DOHH2 (cell line): ENCODE results near the gene TTC32.

Experiments
- H3F3A ChIP-seq: fragments of 200-600 bp; sonication (generic), shearing (Covaris generic); 2 replicates; pipeline ENCODE4 v1.6.0; 2016; ENCODE audit warnings: antibody characterized with exemption, mild to moderate bottlenecking; ENCODE audit not compliant: control insufficient read depth, insufficient read depth
- H3K27ac ChIP-seq: fragments of 200-600 bp; sonication (generic); 2 replicates; pipeline ENCODE4 v1.5.1; 2014; ENCODE audit warnings: low read depth, mild to moderate bottlenecking, low read length, moderate library complexity
- H3K27me3 ChIP-seq: fragments of 200-600 bp; sonication (generic); 2 replicates; pipeline ENCODE4 v1.6.1; 2014; ENCODE audit warnings: mild to moderate bottlenecking, low read length, mixed read lengths; ENCODE audit not compliant: control insufficient read depth
- H3K36me3 ChIP-seq: fragments of 200-600 bp; sonication (generic); 2 replicates; pipeline ENCODE4 v1.6.1; 2014; ENCODE audit warnings: mild to moderate bottlenecking, low read length, moderate library complexity, mixed read lengths; ENCODE audit not compliant: control insufficient read depth
- H3K4me1 ChIP-seq: fragments of 200-600 bp; sonication (generic); 2 replicates; pipeline ENCODE4 v1.6.1; 2014; ENCODE audit warnings: mild to moderate bottlenecking, low read length, mixed read lengths; ENCODE audit not compliant: control insufficient read depth
- H3K4me2 ChIP-seq: fragments of 200-600 bp; sonication (generic); 2 replicates; pipeline ENCODE4 v1.6.0; 2014; ENCODE audit warnings: mild to moderate bottlenecking, low read length, moderate library complexity
- H3K4me3 ChIP-seq: fragments of 200-600 bp; sonication (generic); 2 replicates; pipeline ENCODE4 v1.5.1; 2014; ENCODE audit warnings: mild to moderate bottlenecking, low read length, mixed read lengths
- H3K79me2 ChIP-seq: fragments of 200-600 bp; sonication (generic); 2 replicates; pipeline ENCODE4 v1.6.1; 2014; ENCODE audit warnings: mild to moderate bottlenecking, low read length, mixed read lengths; ENCODE audit not compliant: control insufficient read depth
- H3K9me2 ChIP-seq: fragments of 200-600 bp; sonication (generic); replicated peaks from 2 replicates; pipeline ENCODE4 v1.6.1; 2014; ENCODE audit warnings: mild to moderate bottlenecking, low read length, mixed read lengths; ENCODE audit not compliant: control insufficient read depth
- H3K9me3 ChIP-seq: fragments of 200-600 bp; sonication (generic); 2 replicates; pipeline ENCODE4 v1.6.1; 2014; ENCODE audit warnings: antibody characterized with exemption, low read length, mixed read lengths; ENCODE audit not compliant: control insufficient read depth, insufficient read depth
- H4K20me1 ChIP-seq: fragments of 200-600 bp; sonication (generic); 2 replicates; pipeline ENCODE4 v1.6.0; 2014; ENCODE audit warnings: low read depth, mild to moderate bottlenecking, antibody characterized with exemption, low read length, moderate library complexity; ENCODE audit not compliant: control insufficient read depth, insufficient read depth
- EZH2phosphoT487 ChIP-seq: fragments of 200-600 bp; sonication (generic); IDR thresholded peaks from 2 replicates; pipeline ENCODE4 v1.6.1; 2017; ENCODE audit warnings: borderline replicate concordance, mild to moderate bottlenecking, antibody characterized with exemption, low read length, moderate library complexity, mixed read lengths
- TF ChIP-seq, protein P1 (sequence below): fragments of 200-600 bp; sonication (generic); IDR thresholded peaks from one replicate; pipeline ENCODE4 v1.5.1; 2014; ENCODE audit warnings: antibody characterized with exemption, mild to moderate bottlenecking, low read depth, low read length; ENCODE audit not compliant: poor library complexity, severe bottlenecking

Gene TTC32

DNA sequence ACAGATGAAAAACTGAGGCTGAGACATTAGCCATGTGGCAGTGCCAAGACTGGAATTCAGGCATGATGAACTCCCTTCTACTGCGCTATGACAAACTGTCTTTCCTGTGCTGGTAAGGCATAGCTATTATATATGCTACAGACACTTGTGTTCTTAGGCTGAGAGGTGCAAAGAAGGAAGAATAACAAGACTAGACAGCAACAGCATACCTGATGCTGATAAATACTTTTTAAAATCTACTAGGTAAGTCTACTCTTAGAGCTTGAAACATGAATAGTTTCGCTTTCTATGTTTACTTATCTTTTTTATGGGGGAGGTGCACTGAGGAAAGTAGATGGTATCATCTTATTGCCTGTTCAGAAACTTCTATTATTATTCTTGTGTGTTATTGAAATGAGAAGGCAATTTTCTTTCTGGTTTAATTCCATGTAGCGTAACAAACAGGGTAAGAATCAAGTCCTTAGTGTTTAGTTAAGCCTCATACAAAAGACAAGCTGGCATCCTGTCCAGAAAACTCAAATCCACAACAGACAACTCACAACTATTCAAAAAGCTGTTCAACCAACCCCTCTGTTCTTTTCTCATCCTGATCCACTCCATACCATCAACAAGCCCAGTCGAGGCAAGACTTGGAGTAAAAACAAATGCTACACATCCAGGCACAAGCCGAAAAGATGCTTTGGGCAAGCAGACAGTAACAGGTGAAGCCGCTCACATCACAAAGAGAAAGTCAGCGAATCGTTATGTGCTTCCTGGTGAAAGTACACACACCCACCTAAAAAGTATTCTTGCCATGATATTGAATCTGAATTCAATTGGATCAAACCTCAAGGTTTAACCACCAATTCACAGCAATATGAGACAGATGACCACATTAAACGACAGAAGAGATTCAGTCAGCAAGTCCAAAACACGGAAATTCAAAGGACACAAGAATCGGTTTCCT lies 1.5 kb downstream of the TTC32 start:
- TF ChIP-seq, protein P1, sequence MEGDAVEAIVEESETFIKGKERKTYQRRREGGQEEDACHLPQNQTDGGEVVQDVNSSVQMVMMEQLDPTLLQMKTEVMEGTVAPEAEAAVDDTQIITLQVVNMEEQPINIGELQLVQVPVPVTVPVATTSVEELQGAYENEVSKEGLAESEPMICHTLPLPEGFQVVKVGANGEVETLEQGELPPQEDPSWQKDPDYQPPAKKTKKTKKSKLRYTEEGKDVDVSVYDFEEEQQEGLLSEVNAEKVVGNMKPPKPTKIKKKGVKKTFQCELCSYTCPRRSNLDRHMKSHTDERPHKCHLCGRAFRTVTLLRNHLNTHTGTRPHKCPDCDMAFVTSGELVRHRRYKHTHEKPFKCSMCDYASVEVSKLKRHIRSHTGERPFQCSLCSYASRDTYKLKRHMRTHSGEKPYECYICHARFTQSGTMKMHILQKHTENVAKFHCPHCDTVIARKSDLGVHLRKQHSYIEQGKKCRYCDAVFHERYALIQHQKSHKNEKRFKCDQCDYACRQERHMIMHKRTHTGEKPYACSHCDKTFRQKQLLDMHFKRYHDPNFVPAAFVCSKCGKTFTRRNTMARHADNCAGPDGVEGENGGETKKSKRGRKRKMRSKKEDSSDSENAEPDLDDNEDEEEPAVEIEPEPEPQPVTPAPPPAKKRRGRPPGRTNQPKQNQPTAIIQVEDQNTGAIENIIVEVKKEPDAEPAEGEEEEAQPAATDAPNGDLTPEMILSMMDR, result no peak
- TF ChIP-seq EZH2phosphoT487, result no peak
- peaks cover 37% of the 10 kb centered on the region for H3K36me3 ChIP-seq
- H3F3A ChIP-seq, result peaks cover 2% of the 10 kb centered on the region; the same call in 1 of the 2 replicates
- H3K27me3 ChIP-seq, result no peaks in the 10 kb centered on the region
- H3K9me2 ChIP-seq, result no peaks in the 10 kb centered on the region
- peak overlapping the region; percentile 82 for H3K27ac ChIP-seq
- peak overlapping the region; percentile 86 for H3K4me2 ChIP-seq
- H3K4me1 ChIP-seq, result peaks cover 31% of the 10 kb centered on the region
- no peaks in the 10 kb centered on the region for H3K9me3 ChIP-seq
- H4K20me1 ChIP-seq, result peaks cover 9% of the 10 kb centered on the region; the same call in 1 of the 2 replicates
- H3K79me2 ChIP-seq, result peaks cover 64% of the 10 kb centered on the region
- H3K4me3 ChIP-seq, result peak overlapping the region; percentile 92

DNA sequence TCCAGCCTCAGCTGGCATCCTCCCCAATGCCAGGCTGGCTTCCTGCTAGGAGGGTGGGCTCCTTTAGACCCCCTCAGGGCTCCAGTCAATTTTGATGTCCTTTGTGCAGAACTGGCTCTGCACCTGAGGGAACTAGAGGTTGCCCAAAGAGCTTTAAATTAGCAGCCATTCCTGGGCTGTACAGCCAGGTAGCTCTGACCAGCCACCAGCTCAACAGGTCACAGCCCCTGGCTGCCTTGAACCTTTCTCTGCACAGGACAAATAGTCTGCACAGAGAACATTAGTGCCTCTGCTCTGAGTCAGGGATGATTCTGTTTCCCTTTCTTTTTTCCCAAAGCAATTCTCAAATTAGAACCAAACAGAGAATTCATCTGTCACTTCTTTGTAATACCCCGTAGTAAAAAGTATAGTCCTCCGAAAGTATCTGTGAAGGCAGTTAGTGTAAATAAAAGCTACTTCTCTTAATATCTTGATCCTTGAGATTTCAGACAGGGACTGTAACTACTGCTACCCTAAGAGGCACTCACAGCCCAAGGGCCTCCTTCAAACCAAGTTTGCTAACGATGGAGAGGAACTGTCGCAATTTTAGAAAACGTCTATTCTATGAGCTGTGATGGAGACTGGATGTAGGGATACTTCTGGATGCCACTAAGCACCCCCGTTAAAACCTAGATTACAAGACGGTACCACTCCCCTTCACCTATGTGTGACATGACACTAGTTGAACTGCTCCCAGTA lies 3.0 kb downstream of the TTC32 start:
- Histone ChIP-seq H3K79me2 (peaks cover 77% of the 10 kb centered on the region), H3K36me3 (peaks cover 41% of the 10 kb centered on the region), H3K4me1 (peaks cover 31% of the 10 kb centered on the region), H3K27ac (no peak overlapping the region), H3K4me2 (peak overlapping the region; percentile 20), H3K9me2 (no peaks in the 10 kb centered on the region), H3F3A (peaks cover 2% of the 10 kb centered on the region; the same call in 1 of the 2 replicates), H4K20me1 (peaks cover 12% of the 10 kb centered on the region; the same call in 1 of the 2 replicates), H3K27me3 (no peaks in the 10 kb centered on the region), H3K9me3 (no peaks in the 10 kb centered on the region), H3K4me3 (no peak overlapping the region)
- no peak for TF ChIP-seq EZH2phosphoT487
- TF ChIP-seq, protein P1, result no peak

DNA sequence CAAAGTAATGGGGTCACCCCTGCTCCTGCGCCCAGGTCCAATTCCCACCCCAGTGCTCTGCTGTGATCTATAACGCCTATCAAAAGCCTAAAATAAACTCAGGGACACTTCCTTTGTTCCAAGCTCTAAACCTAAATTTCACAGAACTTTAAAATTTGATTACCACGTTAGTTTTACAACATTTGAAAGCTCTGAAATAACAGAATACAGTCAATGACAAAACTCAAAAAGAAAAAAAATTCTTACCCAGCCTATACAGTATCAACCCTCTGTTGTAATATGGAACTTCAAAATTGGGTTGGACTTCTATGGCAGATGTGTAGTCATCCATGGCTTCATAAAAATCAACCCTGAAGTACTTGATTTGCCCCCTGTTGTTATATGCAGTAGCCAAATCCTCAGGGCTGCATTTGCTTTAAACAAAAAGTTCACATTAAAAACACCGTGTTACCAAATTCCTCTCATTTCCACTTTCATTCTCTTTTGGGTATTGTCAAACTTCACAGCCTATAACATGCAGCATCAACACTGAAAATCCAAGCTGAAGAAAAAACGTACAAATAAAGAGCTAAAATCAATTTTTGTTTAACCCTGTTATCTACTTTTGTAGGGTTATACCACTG lies 4.0 kb downstream of the TTC32 start:
- no peak for TF ChIP-seq EZH2phosphoT487
- TF ChIP-seq, protein P1, result no peak
- H3K79me2 ChIP-seq, result peaks cover 81% of the 10 kb centered on the region
- no peaks in the 10 kb centered on the region for H3K27me3 ChIP-seq
- H3K4me2 ChIP-seq, result peak overlapping the region; percentile 28; the same call in 1 of the 2 replicates
- H3K9me3 ChIP-seq, result no peaks in the 10 kb centered on the region
- peaks cover 29% of the 10 kb centered on the region for H3K4me1 ChIP-seq
- peaks cover 12% of the 10 kb centered on the region; the same call in 1 of the 2 replicates for H4K20me1 ChIP-seq
- no peak overlapping the region for H3K27ac ChIP-seq
- H3K9me2 ChIP-seq, result no peaks in the 10 kb centered on the region
- peaks cover 41% of the 10 kb centered on the region for H3K36me3 ChIP-seq
- H3F3A ChIP-seq, result peaks cover 2% of the 10 kb centered on the region
- no peak overlapping the region for H3K4me3 ChIP-seq
